H1 (cell line): ENCODE measurements around the gene SBNO2. TPM values are rescaled to one million over a fixed set of nuclear protein-coding genes. Genes with fewer than 3 reads are reported as not detected.
A peak's percentile ranks its signal among the peaks of the same experiment; 100 is the strongest.

Source experiments
- BACH1 ChIP-seq: IDR thresholded peaks from 2 replicates; pipeline ENCODE4 v1.6.1; 2012; ENCODE audit warnings: low read length, improper control_type of control experiment
- BRCA1 ChIP-seq: IDR thresholded peaks from 2 replicates; pipeline ENCODE4 v1.6.1; 2012; ENCODE audit warnings: low read depth, low read length, improper control_type of control experiment
- CHD2 ChIP-seq: IDR thresholded peaks from 2 replicates; pipeline ENCODE4 v1.6.1; 2012; ENCODE audit warnings: low read length, improper control_type of control experiment
- CREB1 ChIP-seq: IDR thresholded peaks from 2 replicates; pipeline ENCODE4 v1.6.1; 2012; ENCODE audit warnings: inconsistent platforms
- CTBP2 ChIP-seq: IDR thresholded peaks from 2 replicates; pipeline ENCODE4 v1.7.0; 2011; ENCODE audit warnings: borderline replicate concordance, mild to moderate bottlenecking, moderate library complexity, mixed read lengths, low read length; ENCODE audit not compliant: insufficient read depth, insufficient read length
- EGR1 ChIP-seq: IDR thresholded peaks from 2 replicates; pipeline ENCODE4 v1.6.1; 2011; ENCODE audit warnings: low read depth, low read length, borderline replicate concordance
- EZH2 ChIP-seq: fragments of 200-600 bp; sonication (generic); IDR thresholded peaks from 2 replicates; pipeline ENCODE4 v1.7.1; 2012; ENCODE audit warnings: low read depth, mild to moderate bottlenecking, moderate library complexity, low read length, inconsistent platforms; ENCODE audit not compliant: severe bottlenecking
- GTF2F1 ChIP-seq: IDR thresholded peaks from 2 replicates; pipeline ENCODE4 v1.6.1; 2012; ENCODE audit warnings: low read depth, low read length, improper control_type of control experiment, borderline replicate concordance
- HDAC6 ChIP-seq: IDR thresholded peaks from one replicate; pipeline ENCODE4 v1.7.1; 2012; ENCODE audit warnings: low read depth, mild to moderate bottlenecking, inconsistent platforms, low read length, moderate library complexity
- JUN ChIP-seq: IDR thresholded peaks from 2 replicates; pipeline ENCODE4 v1.6.1; 2011; ENCODE audit warnings: low read depth, mild to moderate bottlenecking, improper control_type of control experiment, low read length
- JUND ChIP-seq: IDR thresholded peaks from 2 replicates; pipeline ENCODE4 v1.6.1; 2011; ENCODE audit warnings: mild to moderate bottlenecking, improper control_type of control experiment, low read length
- PHF8 ChIP-seq: fragments of 200-600 bp; sonication (generic); conservative IDR thresholded peaks from 2 replicates; pipeline ENCODE4 v1.7.1; 2012; ENCODE audit warnings: low read depth, mild to moderate bottlenecking, inconsistent platforms, low read length, moderate library complexity
- RFX5 ChIP-seq: IDR thresholded peaks from 2 replicates; pipeline ENCODE4 v1.6.1; 2011; ENCODE audit warnings: low read depth, low read length, improper control_type of control experiment, borderline replicate concordance
- SIN3A ChIP-seq, 2 experiments: IDR thresholded peaks in 1 of 2; conservative IDR thresholded peaks in 1 of 2; 2 replicates each; pipeline ENCODE4 v1.6.1; 2011 to 2012; ENCODE audit warnings: low read length in 2 of 2, improper control_type of control experiment in 1 of 2, low read depth in 1 of 2, mild to moderate bottlenecking in 1 of 2
- SP1 ChIP-seq: IDR thresholded peaks from 2 replicates; pipeline ENCODE4 v1.6.1; 2011; ENCODE audit warnings: low read depth, low read length
- SP2 ChIP-seq: IDR thresholded peaks from 2 replicates; pipeline ENCODE4 v1.6.1; 2012; ENCODE audit warnings: mild to moderate bottlenecking, low read length, inconsistent platforms
- SP4 ChIP-seq: IDR thresholded peaks from 2 replicates; pipeline ENCODE4 v1.6.1; 2012; ENCODE audit warnings: low read length, inconsistent platforms
- TAF1 ChIP-seq: IDR thresholded peaks from 2 replicates; pipeline ENCODE4 v1.6.1; 2011; ENCODE audit warnings: mild to moderate bottlenecking, low read depth, low read length
- TAF7 ChIP-seq: optimal IDR thresholded peaks from 2 replicates; pipeline ENCODE3; 2011; ENCODE audit warnings: low read depth, mild to moderate bottlenecking, inconsistent platforms, low read length, moderate library complexity, borderline replicate concordance
- TEAD4 ChIP-seq: IDR thresholded peaks from 2 replicates; pipeline ENCODE4 v1.6.1; 2012; ENCODE audit warnings: low read depth, low read length, inconsistent platforms, mixed read lengths
- ZNF274 ChIP-seq: IDR thresholded peaks from 2 replicates; pipeline ENCODE4 v1.7.0; 2012; ENCODE audit warnings: low read length, borderline replicate concordance; ENCODE audit errors: extremely low read depth
- polyA plus RNA-seq, 7 experiments: library from polyadenylated mRNA; depleted of rRNA in 3 of 7; stranded (reverse) in 5 of 7; unstranded in 2 of 7; fragments of >200 nt in 5 of 7; fragments of 200-250 nt in 2 of 7; gene quantifications; 1 replicate in 5 of 7; 2 replicates in 1 of 7; 4 replicates in 1 of 7; pipeline versions ENCODE4 v1.2.1 to v1.2.3, GENCODE V29; 2011 to 2013; ENCODE audit warnings: missing spikeins in 2 of 7, mixed read lengths in 2 of 7
- total RNA-seq: library from RNA; stranded (reverse); fragmentation: NEBNext Ultra II Directional; extraction: Animal tissue kit (Norgen Biotek cat#: 25700); gene quantifications from 2 replicates; pipeline ENCODE4 v1.2.1, GENCODE V29; 2021
- TF ChIP-seq, protein P1 (sequence below): IDR thresholded peaks from 2 replicates; pipeline ENCODE4 v1.6.1; 2011; ENCODE audit warnings: low read depth, mild to moderate bottlenecking, low read length; ENCODE audit not compliant: insufficient read depth
- TF ChIP-seq, protein P2 (sequence below): IDR thresholded peaks from 2 replicates; pipeline ENCODE4 v1.6.1; 2012; ENCODE audit warnings: inconsistent platforms
- TF ChIP-seq, protein P3 (sequence below): IDR thresholded peaks from 2 replicates; pipeline ENCODE4 v1.6.1; 2012; ENCODE audit warnings: inconsistent platforms

SBNO2 gene
- total and polyA plus RNA-seq, 2 of the 8 experiments (the other 6 are each of a cell fraction or from before 2014, with no cell fraction given): 12.2 to 31.4 TPM

DNA sequence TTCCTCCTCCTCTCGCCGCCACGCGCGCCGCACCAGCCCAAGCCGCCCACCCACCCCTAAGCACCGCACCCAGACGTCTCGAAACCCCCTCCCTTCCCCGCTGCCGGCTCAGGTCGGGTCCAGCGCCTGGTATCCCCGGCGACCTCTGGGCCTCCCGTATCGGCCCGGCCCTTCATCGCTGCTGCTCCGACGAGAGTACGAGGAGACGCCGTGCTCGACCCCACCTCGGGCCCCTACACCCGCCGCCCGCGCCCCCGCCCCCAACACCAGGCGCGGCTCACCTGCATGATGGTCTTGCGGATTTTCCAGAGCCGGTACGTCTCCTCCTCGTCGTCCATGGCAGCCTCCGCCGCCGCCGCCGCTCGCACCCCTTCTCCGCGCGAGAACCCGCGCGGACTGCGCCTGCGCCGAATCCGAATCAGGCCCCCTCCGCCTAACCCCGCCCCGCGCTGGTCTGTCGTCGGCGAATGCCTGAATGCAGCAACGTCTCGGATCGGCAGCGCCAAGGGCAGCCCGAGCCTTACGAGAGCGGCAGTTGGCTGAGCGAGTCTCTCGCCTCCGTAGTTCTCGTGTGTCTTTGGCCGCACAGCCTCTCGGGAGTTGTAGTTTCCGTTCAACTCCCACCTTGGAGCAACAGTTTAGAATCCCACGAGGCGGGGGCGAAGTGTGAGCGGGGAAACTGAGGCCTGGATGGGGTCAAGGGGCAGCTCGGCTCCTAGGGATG is 78.9 kb downstream of the SBNO2 start, which contains the start of gene POLR2E (continued):
- TF ChIP-seq CHD2 (peak; percentile 99), GTF2F1 (no peak), BACH1 (no peak), HDAC6 (no peak), TEAD4 (peak; percentile 40; the same call in 1 of the 2 replicates), JUND (no peak), SP2 (no peak), SP4 (peak; percentile 99), CTBP2 (no peak), EGR1 (no peak), SP1 (peak; percentile 48; the same call in 1 of the 2 replicates), RFX5 (no peak), SIN3A (conservative IDR thresholded peaks at IDR 0.05 in 1 of 2, IDR thresholded peaks at IDR 0.05 in 1 of 2; ENCODE audit: low read depth in 1 of 2, low read length in 2 of 2) (peak in 1 of 2 experiments; percentile 70; a peak in 2 of 4 replicates), JUN (no peak), CREB1 (peak; percentile 83), BRCA1 (peak; percentile 90), ZNF274 (no peak), EZH2 (no peak), TAF7 (no peak), PHF8 (peak; percentile 86), TAF1 (peak; percentile 85)
- TF ChIP-seq, protein P1, sequence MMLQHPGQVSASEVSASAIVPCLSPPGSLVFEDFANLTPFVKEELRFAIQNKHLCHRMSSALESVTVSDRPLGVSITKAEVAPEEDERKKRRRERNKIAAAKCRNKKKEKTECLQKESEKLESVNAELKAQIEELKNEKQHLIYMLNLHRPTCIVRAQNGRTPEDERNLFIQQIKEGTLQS: no peak
- TF ChIP-seq, protein P2, sequence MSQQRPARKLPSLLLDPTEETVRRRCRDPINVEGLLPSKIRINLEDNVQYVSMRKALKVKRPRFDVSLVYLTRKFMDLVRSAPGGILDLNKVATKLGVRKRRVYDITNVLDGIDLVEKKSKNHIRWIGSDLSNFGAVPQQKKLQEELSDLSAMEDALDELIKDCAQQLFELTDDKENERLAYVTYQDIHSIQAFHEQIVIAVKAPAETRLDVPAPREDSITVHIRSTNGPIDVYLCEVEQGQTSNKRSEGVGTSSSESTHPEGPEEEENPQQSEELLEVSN: 0 out of 2 replicates have a peak, but pooled peaks have one; percentile 16
- TF ChIP-seq, protein P3, sequence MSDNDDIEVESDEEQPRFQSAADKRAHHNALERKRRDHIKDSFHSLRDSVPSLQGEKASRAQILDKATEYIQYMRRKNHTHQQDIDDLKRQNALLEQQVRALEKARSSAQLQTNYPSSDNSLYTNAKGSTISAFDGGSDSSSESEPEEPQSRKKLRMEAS: peak; percentile 35
